Epithelial cell of proximal tubule (primary cell): ENCODE results near the gene SRGAP3. TPM values are rescaled to one million over a fixed set of nuclear protein-coding genes. Genes with fewer than 3 reads are reported as not detected.

ENCODE experiments used
- DNase-seq: peaks from one replicate; pipeline ENCODE4 v3.0.0-alpha.2; 2011; ENCODE audit warnings: low read depth
- H3K4me3 ChIP-seq: 2 replicates; pipeline ENCODE4 v1.5.1; 2011; ENCODE audit warnings: low read depth, mild to moderate bottlenecking, low read length
- total RNA-seq: library from RNA; depleted of rRNA; stranded (reverse); fragments of >200 nt; gene quantifications from 2 replicates; pipeline ENCODE4 v1.2.3, GENCODE V29; 2015
- TF ChIP-seq, protein P1 (sequence below): conservative IDR thresholded peaks from 2 replicates; pipeline ENCODE4 v1.5.1; 2012; ENCODE audit warnings: low read depth, mild to moderate bottlenecking, low read length

SRGAP3 gene
- total RNA-seq, 1 donor from 2014 or later, result 3.4 TPM

DNA sequence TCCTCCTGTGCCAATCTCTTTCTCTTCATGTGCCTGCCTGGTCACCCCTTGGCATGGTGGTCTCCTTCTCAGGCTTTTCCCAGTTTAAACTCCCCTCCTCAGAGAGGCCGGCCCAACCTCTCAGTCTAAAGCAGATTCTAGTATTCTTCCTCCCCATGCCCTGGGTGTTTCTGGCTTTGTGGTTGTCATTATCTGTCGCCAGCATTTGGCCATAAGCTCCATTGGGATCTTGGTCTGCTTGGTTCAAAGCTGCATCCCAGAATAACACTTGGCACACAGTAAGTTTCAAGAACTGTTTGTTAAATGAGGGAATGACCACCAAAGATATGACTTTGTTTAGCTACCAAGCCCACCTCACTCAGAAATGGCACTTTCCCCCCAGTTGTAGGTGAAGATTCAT, 275.0 kb downstream of the SRGAP3 start:
- DNase-seq, result no peak
- TF ChIP-seq, protein P1, sequence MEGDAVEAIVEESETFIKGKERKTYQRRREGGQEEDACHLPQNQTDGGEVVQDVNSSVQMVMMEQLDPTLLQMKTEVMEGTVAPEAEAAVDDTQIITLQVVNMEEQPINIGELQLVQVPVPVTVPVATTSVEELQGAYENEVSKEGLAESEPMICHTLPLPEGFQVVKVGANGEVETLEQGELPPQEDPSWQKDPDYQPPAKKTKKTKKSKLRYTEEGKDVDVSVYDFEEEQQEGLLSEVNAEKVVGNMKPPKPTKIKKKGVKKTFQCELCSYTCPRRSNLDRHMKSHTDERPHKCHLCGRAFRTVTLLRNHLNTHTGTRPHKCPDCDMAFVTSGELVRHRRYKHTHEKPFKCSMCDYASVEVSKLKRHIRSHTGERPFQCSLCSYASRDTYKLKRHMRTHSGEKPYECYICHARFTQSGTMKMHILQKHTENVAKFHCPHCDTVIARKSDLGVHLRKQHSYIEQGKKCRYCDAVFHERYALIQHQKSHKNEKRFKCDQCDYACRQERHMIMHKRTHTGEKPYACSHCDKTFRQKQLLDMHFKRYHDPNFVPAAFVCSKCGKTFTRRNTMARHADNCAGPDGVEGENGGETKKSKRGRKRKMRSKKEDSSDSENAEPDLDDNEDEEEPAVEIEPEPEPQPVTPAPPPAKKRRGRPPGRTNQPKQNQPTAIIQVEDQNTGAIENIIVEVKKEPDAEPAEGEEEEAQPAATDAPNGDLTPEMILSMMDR, result no peak
- no peak overlapping the region for H3K4me3 ChIP-seq

DNA sequence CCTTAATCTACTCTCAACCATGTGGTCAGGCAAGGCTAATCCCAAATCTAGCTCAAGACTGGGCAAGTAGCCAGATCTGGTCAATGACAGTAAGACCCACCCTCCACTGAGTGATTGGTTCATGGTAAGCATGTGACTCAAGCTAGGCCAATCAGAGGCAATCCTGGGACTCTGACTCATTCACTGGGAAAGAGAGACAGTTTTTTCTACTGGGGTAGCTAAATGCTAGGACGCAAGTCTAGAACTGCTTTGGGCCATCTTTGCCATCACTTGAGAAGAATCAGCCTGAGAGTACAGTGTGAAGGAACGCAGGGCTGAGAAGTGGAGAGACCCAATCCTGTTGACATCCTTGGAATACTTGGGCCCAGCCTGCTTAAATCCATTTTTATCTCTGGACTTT, 276.8 kb downstream of the SRGAP3 start:
- TF ChIP-seq, protein P1, result no peak
- H3K4me3 ChIP-seq, result no peak overlapping the region
- no peak for DNase-seq

DNA sequence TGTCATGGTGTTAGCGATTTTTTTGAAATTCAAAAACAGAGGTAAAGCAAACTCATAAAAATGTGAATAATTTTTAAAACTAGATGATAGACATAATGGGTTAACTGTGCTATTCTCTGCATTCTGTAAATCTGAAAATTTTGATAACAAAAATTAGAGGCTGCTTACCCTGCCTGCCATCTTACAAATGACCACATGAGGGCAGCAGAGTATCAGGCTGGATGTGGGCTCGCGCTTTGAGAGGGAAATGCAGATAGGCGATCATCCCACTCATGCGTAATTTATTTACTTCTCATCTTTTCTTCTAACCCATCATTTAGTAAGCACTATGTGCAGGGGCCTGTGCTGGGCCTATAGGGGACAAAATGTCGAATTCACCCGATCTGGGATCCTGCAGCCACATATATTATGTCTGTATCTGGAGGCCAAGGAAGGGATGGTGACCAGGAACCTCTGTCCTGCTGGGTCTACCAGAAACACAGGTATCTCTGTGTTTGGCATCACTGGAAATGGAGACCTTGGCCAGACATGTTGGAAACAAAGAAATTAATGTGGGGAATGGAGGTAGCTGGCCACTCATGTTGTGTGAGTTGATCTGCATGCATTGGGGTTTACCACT, 278.4 kb downstream of the SRGAP3 start:
- H3K4me3 ChIP-seq, result no peak overlapping the region
- TF ChIP-seq, protein P1, result peak; percentile 98
- DNase-seq, result no peak

DNA sequence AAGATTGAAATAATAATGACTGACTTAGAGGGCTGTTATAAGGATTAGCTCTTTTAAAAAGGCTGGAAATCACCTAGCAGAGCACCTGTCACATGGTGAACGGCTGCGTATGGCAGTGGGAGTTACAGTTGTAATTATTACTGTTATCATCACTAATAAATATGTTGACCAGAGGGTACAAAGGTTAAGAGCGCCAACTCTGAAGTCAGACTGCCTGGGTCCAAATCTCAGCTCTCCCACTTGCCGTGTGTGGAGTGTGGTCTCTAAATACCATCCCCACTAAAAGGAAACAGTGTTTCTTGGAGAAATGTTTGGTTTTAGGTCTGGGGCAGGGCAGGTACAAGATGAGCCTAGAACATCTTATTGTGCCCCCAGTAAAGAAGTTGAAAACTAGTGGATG, 280.2 kb downstream of the SRGAP3 start:
- DNase-seq, result no peak
- TF ChIP-seq, protein P1, result no peak
- no peak overlapping the region for H3K4me3 ChIP-seq

DNA sequence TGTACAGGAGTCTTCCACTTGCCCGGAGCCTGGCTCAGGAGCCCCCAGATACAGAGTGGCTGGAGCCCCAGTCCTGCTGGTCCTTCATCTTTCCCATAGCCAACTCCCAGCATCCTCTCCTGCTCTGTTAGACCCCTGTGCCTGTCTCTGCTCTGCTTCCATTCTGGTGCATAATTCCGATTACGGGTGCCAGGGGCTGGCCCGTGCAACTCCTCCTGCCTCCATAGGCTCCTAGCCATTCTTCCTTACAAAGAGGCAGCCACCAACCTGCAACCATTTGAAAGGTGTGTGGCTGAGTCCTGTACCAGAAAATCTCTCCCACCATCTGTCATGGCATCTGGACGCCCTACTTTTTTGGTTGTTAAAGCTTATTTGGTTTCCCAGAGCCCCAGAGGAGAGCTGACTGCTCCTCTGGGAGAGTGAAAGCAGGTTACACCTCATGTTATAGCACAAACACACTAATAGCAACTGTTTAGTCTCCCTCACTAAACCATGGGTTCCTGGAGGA, 281.0 kb downstream of the SRGAP3 start:
- no peak for DNase-seq
- TF ChIP-seq, protein P1, result no peak
- H3K4me3 ChIP-seq, result no peak overlapping the region

DNA sequence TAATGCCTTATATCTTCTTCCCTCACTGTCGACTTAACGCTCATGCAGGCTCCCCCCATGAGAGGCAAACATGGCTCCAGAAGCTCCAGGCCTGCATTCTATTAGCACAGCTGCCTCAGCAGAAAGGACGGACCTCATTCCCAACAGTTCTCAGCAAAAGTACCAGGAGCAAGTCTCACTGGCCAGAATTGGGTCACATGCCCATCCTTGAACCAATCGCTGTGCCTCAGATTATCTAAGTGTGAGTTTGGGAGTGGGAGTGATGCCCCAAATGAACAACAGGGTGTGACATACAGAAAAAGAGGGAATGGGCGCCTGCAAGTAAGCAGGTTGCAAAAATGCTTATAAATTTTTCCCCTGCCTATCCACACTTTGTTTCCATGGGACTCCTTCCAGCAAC, 281.9 kb downstream of the SRGAP3 start:
- TF ChIP-seq, protein P1, result no peak
- DNase-seq, result no peak
- no peak overlapping the region for H3K4me3 ChIP-seq

DNA sequence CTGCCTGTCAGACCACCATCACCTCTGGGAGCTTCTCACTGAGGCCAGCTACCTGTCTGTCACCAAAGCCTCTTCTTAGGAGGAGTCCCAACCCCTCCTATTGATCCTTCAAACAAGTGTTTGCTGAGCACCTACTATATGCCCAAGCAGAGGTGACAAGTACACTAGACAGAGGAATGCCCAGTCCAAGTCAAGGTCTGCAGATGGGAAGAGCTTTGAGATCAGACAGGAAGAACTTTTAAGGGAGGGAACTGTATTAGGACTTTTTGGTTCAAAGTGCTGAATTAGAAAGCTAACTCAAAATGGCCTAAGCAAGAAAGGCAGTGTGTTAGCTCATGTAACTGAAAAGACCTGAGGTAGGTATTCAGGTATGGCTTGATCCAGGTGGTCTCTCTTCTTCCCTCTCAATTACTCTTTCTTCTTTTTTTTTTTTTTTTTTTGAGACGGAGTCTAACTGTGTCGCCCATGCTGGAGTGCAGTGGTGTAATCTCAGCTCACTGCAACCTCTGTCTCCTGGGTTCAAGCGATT, 282.6 kb downstream of the SRGAP3 start:
- TF ChIP-seq, protein P1, result no peak
- no peak for DNase-seq
- no peak overlapping the region for H3K4me3 ChIP-seq
